Heart left ventricle (tissue), 13 donors: ENCODE results near the gene COMMD9.

Source experiments
- POLR2A ChIP-seq, 2 donors: fragments of 450-650 bp; IDR thresholded peaks; one replicate each; pipeline ENCODE4 v1.6.1; 2017; ENCODE audit warnings: antibody characterized with exemption in 2 of 2, mild to moderate bottlenecking in 2 of 2, moderate library complexity in 2 of 2
- TF ChIP-seq, protein P1 (sequence below), 12 donors: fragments of 200-600 bp; sonication (generic) in 4 of 12; IDR thresholded peaks; one replicate each; pipeline versions ENCODE4 v1.5.0 to v1.8.0; 2018 to 2022; ENCODE audit warnings: antibody characterized with exemption in 12 of 12, mild to moderate bottlenecking in 5 of 12
- donor health status: ischemic (EF 13 %, LVEDD 7.1; RV severe dilation, severe dysfunction).
- donor health status: DM: no; HTN: yes; CAD: no.
- donor health status: DM: no; HTN: no; CAD: no.
- donor health status: ischemic (EF 25% LVEDD 6.9; RV normal size, moderate dysfunction).
- donor health status: ischemic (EF 25% LVEDD 5.7; RV mildly dilated, moderate dysfunction).
- donor health status: ischemic (EF 35%, LVEDD 5.7; RV mildly dilated, moderate dysfunction).
- donor health status: nonischemic (EF 11% LVEDD 7.7; RV severe dilation, severe dysfunction).
- donor health status: DM: yes; HTN: yes; CAD: no.
- donor health status: PGD.
- donor health status: ischemic (EF 29% LVEDD 5.4; RV normal size, mild dysfunction).
- donor health status: nonischemic (EF 23%, LVEDD 6.1; RV moderate dilation, normal function).

GRCh38 chr11:36326524-36327419 is 37.5 kb upstream of the COMMD9 start:
- TF ChIP-seq POLR2A (IDR thresholded peaks at IDR 0.05): no peak
- TF ChIP-seq, protein P1, sequence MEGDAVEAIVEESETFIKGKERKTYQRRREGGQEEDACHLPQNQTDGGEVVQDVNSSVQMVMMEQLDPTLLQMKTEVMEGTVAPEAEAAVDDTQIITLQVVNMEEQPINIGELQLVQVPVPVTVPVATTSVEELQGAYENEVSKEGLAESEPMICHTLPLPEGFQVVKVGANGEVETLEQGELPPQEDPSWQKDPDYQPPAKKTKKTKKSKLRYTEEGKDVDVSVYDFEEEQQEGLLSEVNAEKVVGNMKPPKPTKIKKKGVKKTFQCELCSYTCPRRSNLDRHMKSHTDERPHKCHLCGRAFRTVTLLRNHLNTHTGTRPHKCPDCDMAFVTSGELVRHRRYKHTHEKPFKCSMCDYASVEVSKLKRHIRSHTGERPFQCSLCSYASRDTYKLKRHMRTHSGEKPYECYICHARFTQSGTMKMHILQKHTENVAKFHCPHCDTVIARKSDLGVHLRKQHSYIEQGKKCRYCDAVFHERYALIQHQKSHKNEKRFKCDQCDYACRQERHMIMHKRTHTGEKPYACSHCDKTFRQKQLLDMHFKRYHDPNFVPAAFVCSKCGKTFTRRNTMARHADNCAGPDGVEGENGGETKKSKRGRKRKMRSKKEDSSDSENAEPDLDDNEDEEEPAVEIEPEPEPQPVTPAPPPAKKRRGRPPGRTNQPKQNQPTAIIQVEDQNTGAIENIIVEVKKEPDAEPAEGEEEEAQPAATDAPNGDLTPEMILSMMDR (IDR thresholded peaks at IDR 0.05): no peak
